Stimulated activated CD8-positive, alpha-beta memory T cell treated with anti-CD3 and anti-CD28 coated beads, Interleukin-15, amount 100 ng/mL, for 1 hour (primary cell): ENCODE results near the gene LGALS4.
A peak's percentile ranks its signal among the peaks of the same experiment; 100 is the strongest.
"Not testable (repeated sequence)": the region's sequence is repeated elsewhere in the genome, so short reads cannot be mapped to it uniquely, and the experiment has no call there.

Source experiments
- DNase-seq: peaks from one replicate; pipeline ENCODE4 v3.0.0-alpha.2; 2020; ENCODE audit warnings: low read depth

LGALS4 gene

GRCh38 chr19:38770228-38770948, 42.4 kb downstream of the LGALS4 start:
- not testable (repeated sequence) for DNase-seq

- DNase-seq: peak; percentile 88
Observed at GRCh38 chr19:38769635-38770211, 43.0 kb downstream of the LGALS4 start.

GRCh38 chr19:38766276-38767047, 46.3 kb downstream of the LGALS4 start:
- no peak for DNase-seq

GRCh38 chr19:38765214-38765613, 47.5 kb downstream of the LGALS4 start:
- no peak for DNase-seq

- no peak for DNase-seq
Observed at GRCh38 chr19:38763795-38764220, 48.9 kb downstream of the LGALS4 start.

GRCh38 chr19:38761884-38762389, 50.8 kb downstream of the LGALS4 start:
- DNase-seq: not testable (repeated sequence)

- not testable (repeated sequence) for DNase-seq
Observed at GRCh38 chr19:38760805-38761517, 51.8 kb downstream of the LGALS4 start.

- no peak for DNase-seq
Observed at GRCh38 chr19:38759590-38760003, 53.1 kb downstream of the LGALS4 start.

- DNase-seq: not testable (repeated sequence)
Observed at GRCh38 chr19:38754196-38754595, 58.5 kb downstream of the LGALS4 start.

GRCh38 chr19:38753783-38754182, 59.0 kb downstream of the LGALS4 start:
- not testable (repeated sequence) for DNase-seq
